MG63 (cell line): ENCODE results near the gene KLHDC4. TPM values are rescaled to one million over a fixed set of nuclear protein-coding genes. Genes with fewer than 3 reads are reported as not detected.
"Not testable (repeated sequence)": the region's sequence is repeated elsewhere in the genome, so short reads cannot be mapped to it uniquely, and the experiment has no call there.

Experiments
- DNase-seq: peaks from one replicate; pipeline ENCODE4 v3.0.0-alpha.2; 2020
- H3K27me3 ChIP-seq: fragments of 250-450 bp; sonication (Bioruptor Pico); 2 replicates; pipeline ENCODE4 v1.5.1; 2020; ENCODE audit warnings: mild to moderate bottlenecking, moderate library complexity
- H3K36me3 ChIP-seq: fragments of 250-450 bp; sonication (Bioruptor Pico); 2 replicates; pipeline ENCODE4 v1.5.1; 2020; ENCODE audit warnings: mild to moderate bottlenecking, moderate library complexity
- H3K4me3 ChIP-seq: fragments of 250-450 bp; sonication (Bioruptor Pico); 2 replicates; pipeline ENCODE4 v1.5.1; 2020; ENCODE audit warnings: mild to moderate bottlenecking, moderate library complexity
- H3K9me3 ChIP-seq: fragments of 250-450 bp; sonication (Bioruptor Pico); 2 replicates; pipeline ENCODE4 v1.5.1; 2020; ENCODE audit warnings: mild to moderate bottlenecking, moderate library complexity
- total RNA-seq: library from RNA; depleted of rRNA; stranded (reverse); fragments of >200 nt; shearing (Covaris generic); gene quantifications from 2 replicates; pipeline ENCODE4 v1.2.3, GENCODE V29; 2014; ENCODE audit warnings: low replicate concordance

KLHDC4 gene
- total RNA-seq, 1 experiment from 2014 or later: 24.6 TPM

GRCh38 chr16:87688876-87689815 is 76.6 kb downstream of the KLHDC4 start:
- no peaks in the 10 kb centered on the region for H3K27me3 ChIP-seq

GRCh38 chr16:87687998-87688529 is 77.7 kb downstream of the KLHDC4 start:
- no peaks in the 10 kb centered on the region for H3K36me3 ChIP-seq
- DNase-seq: no peak
- H3K4me3 ChIP-seq: no peak overlapping the region
- no peaks in the 10 kb centered on the region for H3K27me3 ChIP-seq
- no peaks in the 10 kb centered on the region for H3K9me3 ChIP-seq

More at GRCh38 chr16:87688876-87689815, 76.6 kb downstream of the KLHDC4 start:
- Histone ChIP-seq H3K4me3 (no peak overlapping the region), H3K9me3 (no peaks in the 10 kb centered on the region), H3K36me3 (no peaks in the 10 kb centered on the region)
- no peak for DNase-seq

- no peak overlapping the region for H3K4me3 ChIP-seq
- H3K27me3 ChIP-seq: no peaks in the 10 kb centered on the region
- DNase-seq: peak; percentile 10
- no peaks in the 10 kb centered on the region for H3K36me3 ChIP-seq
- no peaks in the 10 kb centered on the region for H3K9me3 ChIP-seq
Observed at GRCh38 chr16:87687126-87687910, 78.5 kb downstream of the KLHDC4 start.

GRCh38 chr16:87686697-87687096 is 79.1 kb downstream of the KLHDC4 start:
- H3K27me3 ChIP-seq: no peaks in the 10 kb centered on the region
- DNase-seq: no peak
- no peaks in the 10 kb centered on the region for H3K36me3 ChIP-seq
- no peak overlapping the region for H3K4me3 ChIP-seq
- H3K9me3 ChIP-seq: no peaks in the 10 kb centered on the region

- Histone ChIP-seq H3K4me3 (no peak overlapping the region), H3K36me3 (no peaks in the 10 kb centered on the region), H3K9me3 (no peaks in the 10 kb centered on the region), H3K27me3 (no peaks in the 10 kb centered on the region)
- DNase-seq: no peak
Observed at GRCh38 chr16:87685766-87686165, 80.0 kb downstream of the KLHDC4 start.

GRCh38 chr16:87685405-87685755 is 80.4 kb downstream of the KLHDC4 start:
- H3K36me3 ChIP-seq: no peaks in the 10 kb centered on the region
- DNase-seq: no peak
- H3K9me3 ChIP-seq: no peaks in the 10 kb centered on the region
- no peak overlapping the region for H3K4me3 ChIP-seq
- no peaks in the 10 kb centered on the region for H3K27me3 ChIP-seq

- Histone ChIP-seq H3K27me3 (no peaks in the 10 kb centered on the region), H3K4me3 (no peak overlapping the region), H3K36me3 (no peaks in the 10 kb centered on the region), H3K9me3 (no peaks in the 10 kb centered on the region)
- DNase-seq: no peak
Observed at GRCh38 chr16:87684711-87685404, 80.9 kb downstream of the KLHDC4 start.

GRCh38 chr16:87684106-87684677 is 81.6 kb downstream of the KLHDC4 start:
- H3K9me3 ChIP-seq: no peaks in the 10 kb centered on the region
- H3K36me3 ChIP-seq: no peaks in the 10 kb centered on the region
- no peak for DNase-seq
- H3K27me3 ChIP-seq: no peaks in the 10 kb centered on the region
- no peak overlapping the region for H3K4me3 ChIP-seq

- Histone ChIP-seq H3K9me3 (no peaks in the 10 kb centered on the region), H3K27me3 (no peaks in the 10 kb centered on the region), H3K4me3 (no peak overlapping the region), H3K36me3 (no peaks in the 10 kb centered on the region)
- DNase-seq: no peak
Observed at GRCh38 chr16:87682852-87683399, 82.9 kb downstream of the KLHDC4 start.

GRCh38 chr16:87681981-87682570 is 83.7 kb downstream of the KLHDC4 start:
- DNase-seq: peak; percentile 41
- Histone ChIP-seq H3K4me3 (no peak overlapping the region), H3K9me3 (no peaks in the 10 kb centered on the region), H3K36me3 (no peaks in the 10 kb centered on the region), H3K27me3 (no peaks in the 10 kb centered on the region)

GRCh38 chr16:87681051-87681602 is 84.7 kb downstream of the KLHDC4 start:
- H3K36me3 ChIP-seq, H3K9me3 ChIP-seq, DNase-seq, H3K4me3 ChIP-seq, H3K27me3 ChIP-seq: not testable (repeated sequence)

GRCh38 chr16:87680272-87680644 is 85.5 kb downstream of the KLHDC4 start:
- Histone ChIP-seq H3K9me3 (no peaks in the 10 kb centered on the region), H3K27me3 (no peaks in the 10 kb centered on the region), H3K36me3 (no peaks in the 10 kb centered on the region), H3K4me3 (no peak overlapping the region)
- DNase-seq: no peak

- Histone ChIP-seq H3K9me3 (no peaks in the 10 kb centered on the region), H3K27me3 (no peaks in the 10 kb centered on the region), H3K36me3 (no peaks in the 10 kb centered on the region), H3K4me3 (no peak overlapping the region)
- DNase-seq: no peak
Observed at GRCh38 chr16:87679593-87680271, 86.1 kb downstream of the KLHDC4 start.

GRCh38 chr16:87678618-87679017 is 87.2 kb downstream of the KLHDC4 start:
- no peaks in the 10 kb centered on the region for H3K27me3 ChIP-seq
- H3K4me3 ChIP-seq: no peak overlapping the region
- no peak for DNase-seq
- H3K9me3 ChIP-seq: no peaks in the 10 kb centered on the region
- no peaks in the 10 kb centered on the region for H3K36me3 ChIP-seq

- no peak for DNase-seq
- Histone ChIP-seq H3K36me3 (no peaks in the 10 kb centered on the region), H3K4me3 (no peak overlapping the region), H3K27me3 (no peaks in the 10 kb centered on the region), H3K9me3 (no peaks in the 10 kb centered on the region)
Observed at GRCh38 chr16:87677830-87678229, 88.0 kb downstream of the KLHDC4 start.
